ENCODE measurements around the gene MAP7D1. TPM values are rescaled to one million over a fixed set of nuclear protein-coding genes. Genes with fewer than 3 reads are reported as not detected.

The MAP7D1 gene
- total and polyA plus RNA-seq, 2 donors (not counting 3 experiments of a cell fraction or from before 2014, with no cell fraction given), result 69.7 to 193 TPM

GRCh38 chr1:36176106-36176949 is 20.4 kb downstream of the MAP7D1 start:
- BruUV-seq (replicated peaks), result no TSS peak
- no peak for DNase-seq (ENCODE audit: low read depth, low spot score)
- Histone ChIP-seq H3K4me3 (replicated peaks in 1 of 3; ENCODE audit: insufficient read depth in 1 of 3, low read depth in 1 of 3, low read length in 3 of 3) (no peak overlapping the region), H3K27me3 (ENCODE audit: control insufficient read depth in 2 of 2, insufficient read depth in 2 of 2, low read length in 2 of 2) (no peaks in the 10 kb centered on the region), H3K9me3 (replicated peaks; ENCODE audit: control insufficient read depth, insufficient read depth, low read length) (no peaks in the 10 kb centered on the region), H3K79me2 (ENCODE audit: control insufficient read depth, insufficient read depth, low read length) (peaks cover 33% of the 10 kb centered on the region), H4K20me1 (replicated peaks; ENCODE audit: control insufficient read depth, extremely low read depth, insufficient read depth, low read length) (no peaks in the 10 kb centered on the region), H2AFZ (ENCODE audit: low read depth, low read length) (no peak overlapping the region), H3K9ac (replicated peaks; ENCODE audit: extremely low read depth, insufficient read depth, low read length) (no peak overlapping the region), H3K4me2 (ENCODE audit: insufficient read depth, low read length) (no peak overlapping the region), H3K9me1 (replicated peaks; ENCODE audit: control insufficient read depth, extremely low read depth, insufficient read depth, low read length) (no peaks in the 10 kb centered on the region), H3K4me1 (ENCODE audit: control insufficient read depth, extremely low read depth, insufficient read depth, low read length) (peaks cover 19% of the 10 kb centered on the region), H3K27ac (ENCODE audit: insufficient read depth, low read depth, low read length) (no peak overlapping the region), H3K36me3 (ENCODE audit: control insufficient read depth in 2 of 2, extremely low read depth in 1 of 2, insufficient read depth in 2 of 2, low read length in 2 of 2) (peaks cover 36 to 78% of the 10 kb centered on the region in 2 experiments)
- POLR2A ChIA-PET, result no interaction called here
- no peak for TF ChIP-seq JUN (IDR thresholded peaks at IDR 0.05; ENCODE audit: borderline replicate concordance, insufficient read depth, insufficient read length, low read depth)
- CTCF ChIA-PET, result interaction anchor here (1.1 to 1.5 kb wide), 2 partner anchors 10 to 12 kb away, joined by 3 to 5 read pairs; no protein-coding TSS in a partner anchor
- FAIRE-seq, result no peak
- intact Hi-C loops (cut with micrococcal nuclease), result no loop called here
- dilution Hi-C loops (cut with MboI; ENCODE audit: extremely low pct_ligation_motif_present, low sequenced_read_pairs), result no loop called here

- DNase-seq (ENCODE audit: low read depth, low spot score), result no peak
- Histone ChIP-seq H3K79me2 (ENCODE audit: control insufficient read depth, insufficient read depth, low read length) (peaks cover 24% of the 10 kb centered on the region), H3K4me1 (ENCODE audit: control insufficient read depth, extremely low read depth, insufficient read depth, low read length) (peaks cover 10% of the 10 kb centered on the region), H3K27me3 (ENCODE audit: control insufficient read depth in 2 of 2, insufficient read depth in 2 of 2, low read length in 2 of 2) (no peaks in the 10 kb centered on the region), H3K36me3 (ENCODE audit: control insufficient read depth in 2 of 2, extremely low read depth in 1 of 2, insufficient read depth in 2 of 2, low read length in 2 of 2) (peaks cover 31 to 71% of the 10 kb centered on the region in 2 experiments), H3K4me3 (replicated peaks in 1 of 3; ENCODE audit: insufficient read depth in 1 of 3, low read depth in 1 of 3, low read length in 3 of 3) (no peak overlapping the region), H2AFZ (ENCODE audit: low read depth, low read length) (no peak overlapping the region), H4K20me1 (replicated peaks; ENCODE audit: control insufficient read depth, extremely low read depth, insufficient read depth, low read length) (no peaks in the 10 kb centered on the region), H3K9me1 (replicated peaks; ENCODE audit: control insufficient read depth, extremely low read depth, insufficient read depth, low read length) (no peaks in the 10 kb centered on the region), H3K27ac (ENCODE audit: insufficient read depth, low read depth, low read length) (no peak overlapping the region), H3K9ac (replicated peaks; ENCODE audit: extremely low read depth, insufficient read depth, low read length) (no peak overlapping the region), H3K9me3 (replicated peaks; ENCODE audit: control insufficient read depth, insufficient read depth, low read length) (no peaks in the 10 kb centered on the region), H3K4me2 (ENCODE audit: insufficient read depth, low read length) (no peak overlapping the region)
- no TSS peak for BruUV-seq (replicated peaks)
- CTCF ChIA-PET, result interaction anchor here (0.7 kb wide), 1 partner anchor 28 kb away, joined by 3 read pairs; the partner anchor contains the start of gene TRAPPC3
- intact Hi-C loops (cut with micrococcal nuclease), result no loop called here
- no peak for FAIRE-seq
- POLR2A ChIA-PET, result no interaction called here
- no peak for TF ChIP-seq FOS (IDR thresholded peaks at IDR 0.05; ENCODE audit: borderline replicate concordance, insufficient read depth, low read length)
- no peak for TF ChIP-seq POLR2AphosphoS5 (IDR thresholded peaks at IDR 0.05; ENCODE audit: insufficient read depth, low read depth, low read length)
- TF ChIP-seq JUN (IDR thresholded peaks at IDR 0.05; ENCODE audit: borderline replicate concordance, insufficient read depth, insufficient read length, low read depth), result no peak
- TF ChIP-seq EZH2 (IDR thresholded peaks at IDR 0.05; ENCODE audit: borderline replicate concordance, low read depth, low read length, severe bottlenecking), result no peak
- TF ChIP-seq POLR2A (IDR thresholded peaks at IDR 0.05; ENCODE audit: low read depth, low read length), result no peak
- TF ChIP-seq CTCF (IDR thresholded peaks at IDR 0.05; ENCODE audit: extremely low read depth in 1 of 2, insufficient read depth in 1 of 2, low read depth in 1 of 2, low read length in 2 of 2), result no peak
- no peak for TF ChIP-seq MAX (IDR thresholded peaks at IDR 0.05; ENCODE audit: insufficient read depth, insufficient read length)
- no peak for TF ChIP-seq MYC (IDR thresholded peaks at IDR 0.05; ENCODE audit: low read depth, low read length)
- dilution Hi-C loops (cut with MboI; ENCODE audit: extremely low pct_ligation_motif_present, low sequenced_read_pairs), result no loop called here
Observed at GRCh38 chr1:36177589-36178431, 21.9 kb downstream of the MAP7D1 start.
